ENCODE results near the gene ADAM30. TPM values are rescaled to one million over a fixed set of nuclear protein-coding genes. Genes with fewer than 3 reads are reported as not detected.

The ADAM30 gene
- polyA plus RNA-seq (ENCODE audit: insufficient read length): not detected

- DNase-seq: no peak
These were observed at the start of gene ADAM30 for GRCh38 chr1:119896303-119896702. TSS of gene ADAM30 (minus strand) at chr1:119896515. CDS start at chr1:119896336, 179 bp downstream.

GRCh38 chr1:119943216-119943615 is 46.9 kb upstream of the ADAM30 start:
- no peak for DNase-seq

- DNase-seq: no peak
These were observed 45.1 kb upstream of the ADAM30 start for GRCh38 chr1:119941392-119941791.

GRCh38 chr1:119940697-119941096 is 44.4 kb upstream of the ADAM30 start:
- DNase-seq: no peak

GRCh38 chr1:119937198-119937597 is 40.9 kb upstream of the ADAM30 start:
- no peak for DNase-seq

GRCh38 chr1:119935915-119936314 is 39.6 kb upstream of the ADAM30 start:
- no peak for DNase-seq

GRCh38 chr1:119935373-119935772 is 39.1 kb upstream of the ADAM30 start:
- no peak for DNase-seq

GRCh38 chr1:119933397-119933796 is 37.1 kb upstream of the ADAM30 start:
- no peak for DNase-seq

GRCh38 chr1:119929643-119930315 is 33.5 kb upstream of the ADAM30 start:
- no peak for DNase-seq

GRCh38 chr1:119926553-119926952 is 30.2 kb upstream of the ADAM30 start:
- no peak for DNase-seq

GRCh38 chr1:119924948-119925898 is 28.9 kb upstream of the ADAM30 start:
- DNase-seq: peak; percentile 84

- no peak for DNase-seq
These were observed 24.0 kb upstream of the ADAM30 start for GRCh38 chr1:119920104-119920968.

- no peak for DNase-seq
These were observed 22.9 kb upstream of the ADAM30 start for GRCh38 chr1:119919241-119919640.

- no peak for DNase-seq
These were observed 22.0 kb upstream of the ADAM30 start for GRCh38 chr1:119918301-119918700.

- no peak for DNase-seq
These were observed 21.2 kb upstream of the ADAM30 start for GRCh38 chr1:119917304-119918055.

- DNase-seq: no peak
These were observed 19.2 kb upstream of the ADAM30 start for GRCh38 chr1:119915517-119915916.

- DNase-seq: no peak
These were observed 17.8 kb upstream of the ADAM30 start for GRCh38 chr1:119914071-119914470.

GRCh38 chr1:119912963-119913362 is 16.6 kb upstream of the ADAM30 start:
- no peak for DNase-seq

GRCh38 chr1:119911775-119912174 is 15.5 kb upstream of the ADAM30 start:
- peak; percentile 11 for DNase-seq

- DNase-seq: no peak
These were observed 14.3 kb upstream of the ADAM30 start for GRCh38 chr1:119910618-119911017.

- DNase-seq: no peak
These were observed 13.7 kb upstream of the ADAM30 start for GRCh38 chr1:119909890-119910596.
